GM12878 (cell line): ENCODE data around the gene SNX19. TPM values are rescaled to one million over a fixed set of nuclear protein-coding genes. Genes with fewer than 3 reads are reported as not detected.

Source experiments
- ATAC-seq: fragments of 200-7000 bp; cut with Tn5 transposase; 3 replicates; pipeline ENCODE4 v1.9.1; 2020; ENCODE audit warnings: mild to moderate bottlenecking, moderate library complexity
- BruUV-seq: library from RNA; stranded (reverse); fragments of 400-500 nt; replicated peaks from 2 replicates; lab custom pipeline; 2021; lab: Mats Ljungman, UMichigan
- CTCF ChIA-PET: fragments of 300-600 bp; sonication (Branson Sonifier 250); formaldehyde crosslinking; extraction: SDS; loops from one replicate; lab custom pipeline; 2021; ENCODE audit warnings: inconsistent platforms; lab: Yijun Ruan, JAX
- POLR2A ChIA-PET: fragments of 350-600 bp; formaldehyde crosslinking; extraction: SDS; loops from one replicate; lab custom pipeline; 2021; ENCODE audit warnings: inconsistent platforms; lab: Charles Lee
- RAD21 ChIA-PET: fragments of 300-600 bp; sonication (Branson Sonifier 250); formaldehyde crosslinking; loops from one replicate; lab custom pipeline; 2023; ENCODE audit warnings: antibody characterized with exemption; ENCODE audit not compliant: unreplicated experiment; lab: Charles Lee
- SMC1A ChIA-PET: fragments of 300-600 bp; sonication (Branson Sonifier 250); formaldehyde crosslinking; loops from one replicate; lab custom pipeline; 2023; ENCODE audit not compliant: unreplicated experiment, uncharacterized antibody; lab: Charles Lee
- DNase-seq: peaks from one replicate; pipeline ENCODE4 v3.0.0-alpha.2; 2011; ENCODE audit warnings: low read depth, low spot score
- FAIRE-seq: peaks from 3 replicates; lab custom pipeline; 2011; peaks lifted over from hg19 to GRCh38; lab: Jason Lieb, UNC
- H2AFZ ChIP-seq: 2 replicates; pipeline ENCODE4 v1.6.0; 2011; ENCODE audit warnings: low read depth, low read length, control low read depth; ENCODE audit not compliant: control insufficient read depth
- H3K27ac ChIP-seq: 2 replicates; pipeline ENCODE4 v1.5.1; 2011; ENCODE audit warnings: control low read depth; ENCODE audit not compliant: control insufficient read depth, insufficient read depth
- H3K27me3 ChIP-seq, 2 experiments: replicated peaks in 1 of 2; 2 replicates each; pipeline versions ENCODE4 v1.6.0 to v1.6.1; 2011; ENCODE audit warnings: low read length in 1 of 2; ENCODE audit not compliant: control insufficient read depth in 2 of 2, insufficient read depth in 2 of 2
- H3K36me3 ChIP-seq, 2 experiments: 2 replicates each; pipeline ENCODE4 v1.5.1; 2011; ENCODE audit warnings: low read length in 1 of 2; ENCODE audit not compliant: control insufficient read depth in 2 of 2, insufficient read depth in 2 of 2
- H3K4me1 ChIP-seq: 2 replicates; pipeline ENCODE4 v1.6.1; 2011; ENCODE audit warnings: mild to moderate bottlenecking, low read length, moderate library complexity, mixed read lengths; ENCODE audit not compliant: control insufficient read depth, insufficient read depth
- H3K4me2 ChIP-seq: 2 replicates; pipeline ENCODE4 v1.6.0; 2011; ENCODE audit warnings: control low read depth; ENCODE audit not compliant: control insufficient read depth, insufficient read depth
- H3K4me3 ChIP-seq: fragments of 200-600 bp; sonication (generic); 2 replicates; pipeline ENCODE4 v1.5.1; 2016
- H3K79me2 ChIP-seq: 2 replicates; pipeline ENCODE4 v1.6.0; 2011; ENCODE audit warnings: low read length; ENCODE audit not compliant: control insufficient read depth, insufficient read depth
- H3K9ac ChIP-seq: 2 replicates; pipeline ENCODE4 v1.8.0; 2011; ENCODE audit warnings: low read length, control low read depth, mixed read lengths; ENCODE audit not compliant: control insufficient read depth, insufficient read depth
- H3K9me3 ChIP-seq: replicated peaks from 3 replicates; pipeline ENCODE4 v1.5.1; 2011; ENCODE audit warnings: mild to moderate bottlenecking, low read length; ENCODE audit not compliant: control insufficient read depth, insufficient read depth
- H4K20me1 ChIP-seq: 2 replicates; pipeline ENCODE4 v1.6.0; 2011; ENCODE audit not compliant: control insufficient read depth, insufficient read depth
- ELK1 ChIP-seq: IDR thresholded peaks from 2 replicates; pipeline ENCODE4 v1.6.1; 2012; ENCODE audit warnings: low read depth, low read length, improper control_type of control experiment
- EP300 ChIP-seq, 2 experiments: fragments of 150-350 bp in 1 of 2; IDR thresholded peaks; 2 replicates each; pipeline ENCODE4 v1.6.1; 2011 to 2012; ENCODE audit warnings: low read depth in 2 of 2, low read length in 2 of 2, borderline replicate concordance in 1 of 2, improper control_type of control experiment in 1 of 2, inconsistent platforms in 1 of 2; ENCODE audit not compliant: control insufficient read depth in 1 of 2
- HDGF ChIP-seq: fragments of 450-650 bp; IDR thresholded peaks from 2 replicates; pipeline ENCODE4 v1.6.1; 2016; ENCODE audit warnings: antibody characterized with exemption
- IRF5 ChIP-seq: fragments of 450-650 bp; IDR thresholded peaks from 2 replicates; pipeline ENCODE4 v1.6.1; 2017; ENCODE audit warnings: borderline replicate concordance
- LARP7 ChIP-seq: fragments of 450-650 bp; IDR thresholded peaks from 2 replicates; pipeline ENCODE4 v1.6.1; 2017; ENCODE audit warnings: mild to moderate bottlenecking
- MLLT1 ChIP-seq: fragments of 450-650 bp; IDR thresholded peaks from 2 replicates; pipeline ENCODE4 v1.6.1; 2016; ENCODE audit warnings: mild to moderate bottlenecking
- SIN3A ChIP-seq: IDR thresholded peaks from 2 replicates; pipeline ENCODE4 v1.6.1; 2012; ENCODE audit warnings: low read depth, low read length, improper control_type of control experiment
- YBX1 ChIP-seq: fragments of 450-650 bp; IDR thresholded peaks from 2 replicates; pipeline ENCODE4 v1.6.1; 2016; ENCODE audit warnings: antibody characterized with exemption
- ZNF217 ChIP-seq: fragments of 450-650 bp; IDR thresholded peaks from 2 replicates; pipeline ENCODE4 v1.6.1; 2017; ENCODE audit warnings: antibody characterized with exemption, mild to moderate bottlenecking
- ZNF592 ChIP-seq: fragments of 450-650 bp; IDR thresholded peaks from 2 replicates; pipeline ENCODE4 v1.6.1; 2017; ENCODE audit warnings: mild to moderate bottlenecking, moderate library complexity
- ZSCAN29 ChIP-seq: fragments of 450-650 bp; IDR thresholded peaks from 2 replicates; pipeline ENCODE4 v1.6.1; 2017; ENCODE audit warnings: mild to moderate bottlenecking, moderate library complexity
- WGBS: methylation state at CpG from one replicate; pipeline ENCODE4 v1.1.6; 2016; ENCODE audit warnings: low lambda C conversion rate; ENCODE audit not compliant: insufficient replicate concordance, insufficient coverage; ENCODE audit errors: missing lambda C conversion rate; 5-methylcytosine and 5-hydroxymethylcytosine counted together
- in situ Hi-C: fragments of 300-500 bp; cut with MboI; formaldehyde crosslinking; loops from 9 replicates; pipeline ENCODE4 v1.14.3; 2018; ENCODE audit warnings: mixed read lengths
- intact Hi-C: fragments of 100-400 bp; cut with micrococcal nuclease; formaldehyde crosslinking; loops from one replicate; pipeline ENCODE4 v1.14.2; 2022; ENCODE audit not compliant: unreplicated experiment
- polyA plus RNA-seq, 11 experiments: library from polyadenylated mRNA; depleted of rRNA in 4 of 11; unstranded in 6 of 11; stranded (reverse) in 5 of 11; fragments of >200 nt; fragmentation: Nextera tagmentation in 4 of 11; fragmentation: Illumina TruSeq in 1 of 11; extraction: Ambion mirVana in 4 of 11; extraction: Trizol in 1 of 11; gene quantifications; 1 replicate in 1 of 11; 2 replicates in 10 of 11; pipeline versions ENCODE4 v1.2.1 to v1.2.3, GENCODE V29; 2011 to 2016; ENCODE audit warnings: inconsistent platforms in 2 of 11, missing spikeins in 2 of 11, low read depth in 1 of 11
- total RNA-seq, 4 experiments: library from RNA; depleted of rRNA in 3 of 4; stranded (reverse); fragments of >200 nt in 3 of 4; fragmentation: Illumina TruSeq in 1 of 4; extraction: Trizol in 1 of 4; gene quantifications; 2 replicates each; pipeline versions ENCODE4 v1.2.1 to v1.2.3, GENCODE V29; 2013 to 2021

Gene SNX19
- total and polyA plus RNA-seq, 10 of the 15 experiments (the other 5 are each of a cell fraction or from before 2014, with no cell fraction given), result 3.0 to 46.9 (median 30.4) TPM

GRCh38 chr11:130839981-130840666 lies 76.2 kb downstream of the SNX19 start:
- no TSS peak for BruUV-seq

More at GRCh38 chr11:130839981-130840666, 76.2 kb downstream of the SNX19 start:
- CTCF ChIA-PET, result interaction anchor here (0.6 to 2.6 kb wide), 7 partner anchors 8 to 56 kb away, joined by 3 to 7 read pairs (median 4); no protein-coding TSS in a partner anchor
- Histone ChIP-seq H3K9ac (no peak overlapping the region), H3K9me3 (no peaks in the 10 kb centered on the region; the same call in 1 of the 3 replicates), H2AFZ (no peak overlapping the region), H3K27ac (no peak overlapping the region), H4K20me1 (no peaks in the 10 kb centered on the region), H3K4me2 (no peak overlapping the region), H3K79me2 (no peaks in the 10 kb centered on the region), H3K27me3 (peaks cover 0 to 3% of the 10 kb centered on the region in 2 experiments; a peak in 1 of 4 replicates), H3K4me1 (no peaks in the 10 kb centered on the region), H3K36me3 (no peaks in the 10 kb centered on the region), H3K4me3 (no peak overlapping the region)
- 4% methylated on average over 3 of the region's 3 CpGs for WGBS
- ATAC-seq (no peak), DNase-seq (no peak), FAIRE-seq (no peak)
- intact Hi-C loops (no loop called here), in situ Hi-C loops (no loop called here)
- RAD21 ChIA-PET, result no interaction called here
- POLR2A ChIA-PET, result no interaction called here
- TF ChIP-seq YBX1 (no peak), ZNF217 (no peak), SIN3A (no peak), MLLT1 (no peak), ZNF592 (no peak), ELK1 (no peak), ZSCAN29 (no peak), IRF5 (no peak), LARP7 (no peak), EP300 (IDR thresholded peaks at IDR 0.05; ENCODE audit: borderline replicate concordance in 1 of 2, control insufficient read depth in 1 of 2, low read depth in 2 of 2, low read length in 2 of 2) (no peak), HDGF (no peak)
- SMC1A ChIA-PET, result interaction anchor here (0.8 to 2.6 kb wide), 3 partner anchors 12 to 29 kb away, joined by 3 to 9 read pairs (median 3); no protein-coding TSS in a partner anchor
